Activated CD8-positive, alpha-beta memory T cell treated with anti-CD3 and anti-CD28 coated beads for 4 hours (primary cell): ENCODE measurements around the gene SHMT2.
A peak's percentile ranks its signal among the peaks of the same experiment; 100 is the strongest.

Experiments used
- DNase-seq, 2 donors: peaks; one replicate each; pipeline ENCODE4 v3.0.0-alpha.2; 2020; ENCODE audit warnings: low read depth in 2 of 2

Gene SHMT2

DNA sequence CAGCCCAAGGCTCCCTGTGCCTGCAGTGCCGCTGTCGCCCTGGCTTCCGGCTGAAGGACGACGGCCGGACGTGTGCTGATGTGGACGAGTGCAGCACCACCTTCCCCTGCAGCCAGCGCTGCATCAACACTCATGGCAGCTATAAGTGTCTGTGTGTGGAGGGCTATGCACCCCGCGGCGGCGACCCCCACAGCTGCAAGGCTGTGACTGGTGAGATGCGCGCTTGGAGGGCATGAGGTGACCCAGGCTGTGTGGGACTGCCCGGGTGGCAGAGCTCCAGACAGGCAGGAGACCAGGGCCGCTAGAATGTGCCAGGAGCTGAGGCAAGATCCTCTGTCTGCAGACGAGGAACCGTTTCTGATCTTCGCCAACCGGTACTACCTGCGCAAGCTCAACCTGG lies 32.6 kb upstream of the SHMT2 start:
- DNase-seq: no peak

DNA sequence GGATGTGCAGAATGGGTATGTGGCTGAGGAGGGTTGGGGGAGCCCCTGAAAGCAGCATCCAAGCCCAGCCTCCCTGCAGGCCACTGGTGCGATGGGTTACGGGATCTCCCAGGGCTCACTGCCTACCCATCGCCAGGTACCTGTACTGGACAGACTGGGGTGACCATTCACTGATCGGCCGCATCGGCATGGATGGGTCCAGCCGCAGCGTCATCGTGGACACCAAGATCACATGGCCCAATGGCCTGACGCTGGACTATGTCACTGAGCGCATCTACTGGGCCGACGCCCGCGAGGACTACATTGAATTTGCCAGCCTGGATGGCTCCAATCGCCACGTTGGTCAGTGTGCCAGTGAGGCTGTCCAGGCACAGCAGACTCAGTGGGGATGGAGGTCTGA lies 31.2 kb upstream of the SHMT2 start:
- no peak for DNase-seq

GRCh38 chr12:57199191-57199590 lies 30.3 kb upstream of the SHMT2 start:
- no peak for DNase-seq

- DNase-seq: no peak
Observed at GRCh38 chr12:57200497-57200896, 29.0 kb upstream of the SHMT2 start.

DNA sequence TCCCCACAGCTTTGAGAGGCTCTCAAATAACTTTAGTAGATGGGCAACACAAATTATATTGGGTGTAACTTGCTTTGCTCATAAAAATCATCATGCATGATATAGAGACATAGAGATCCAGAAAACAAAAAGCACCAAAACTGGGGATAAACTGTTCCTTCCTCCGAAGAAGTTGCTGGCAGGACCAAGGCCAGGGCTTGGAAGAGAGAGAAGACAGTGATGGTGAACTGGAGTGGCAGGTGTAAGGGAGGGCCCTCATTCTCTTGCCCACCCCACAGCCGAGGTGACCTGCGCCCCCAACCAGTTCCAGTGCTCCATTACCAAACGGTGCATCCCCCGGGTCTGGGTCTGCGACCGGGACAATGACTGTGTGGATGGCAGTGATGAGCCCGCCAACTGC lies 28.3 kb upstream of the SHMT2 start:
- DNase-seq: no peak

GRCh38 chr12:57201631-57202030 lies 27.9 kb upstream of the SHMT2 start:
- no peak for DNase-seq

DNA sequence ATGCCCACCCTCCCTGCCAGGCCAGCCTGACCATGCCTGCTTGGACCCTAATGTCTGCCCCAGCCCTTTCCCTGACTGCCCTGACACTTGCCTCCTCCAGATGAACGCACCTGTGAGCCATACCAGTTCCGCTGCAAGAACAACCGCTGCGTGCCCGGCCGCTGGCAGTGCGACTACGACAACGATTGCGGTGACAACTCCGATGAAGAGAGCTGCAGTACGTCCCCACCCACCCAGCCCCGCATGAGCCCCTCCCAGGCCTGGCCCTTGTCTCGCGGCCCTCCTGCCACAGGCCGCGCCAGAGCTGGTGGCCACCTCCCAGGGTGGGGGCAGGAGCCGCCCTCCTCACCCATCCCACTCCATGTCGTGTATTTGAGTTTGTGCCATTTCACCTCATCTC lies 27.2 kb upstream of the SHMT2 start:
- DNase-seq: no peak

GRCh38 chr12:57203201-57203600 lies 26.3 kb upstream of the SHMT2 start:
- no peak for DNase-seq

- DNase-seq: no peak
Observed at GRCh38 chr12:57203791-57204190, 25.7 kb upstream of the SHMT2 start.

DNA sequence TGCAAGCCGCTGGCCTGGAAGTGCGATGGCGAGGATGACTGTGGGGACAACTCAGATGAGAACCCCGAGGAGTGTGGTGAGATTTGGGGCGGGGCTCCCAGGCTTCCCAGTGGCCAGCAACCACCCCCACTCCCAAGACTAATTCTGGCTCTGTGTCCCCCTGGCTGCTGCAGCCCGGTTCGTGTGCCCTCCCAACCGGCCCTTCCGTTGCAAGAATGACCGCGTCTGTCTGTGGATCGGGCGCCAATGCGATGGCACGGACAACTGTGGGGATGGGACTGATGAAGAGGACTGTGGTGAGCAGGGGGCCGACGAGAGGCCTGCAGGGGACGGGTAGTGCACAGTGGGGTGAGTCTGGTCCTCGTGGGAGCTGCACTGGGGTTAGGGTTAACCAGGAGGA lies 25.1 kb upstream of the SHMT2 start:
- no peak for DNase-seq

- no peak for DNase-seq
Observed at GRCh38 chr12:57205186-57205585, 24.3 kb upstream of the SHMT2 start.

GRCh38 chr12:57205931-57206330 lies 23.6 kb upstream of the SHMT2 start:
- no peak for DNase-seq

DNA sequence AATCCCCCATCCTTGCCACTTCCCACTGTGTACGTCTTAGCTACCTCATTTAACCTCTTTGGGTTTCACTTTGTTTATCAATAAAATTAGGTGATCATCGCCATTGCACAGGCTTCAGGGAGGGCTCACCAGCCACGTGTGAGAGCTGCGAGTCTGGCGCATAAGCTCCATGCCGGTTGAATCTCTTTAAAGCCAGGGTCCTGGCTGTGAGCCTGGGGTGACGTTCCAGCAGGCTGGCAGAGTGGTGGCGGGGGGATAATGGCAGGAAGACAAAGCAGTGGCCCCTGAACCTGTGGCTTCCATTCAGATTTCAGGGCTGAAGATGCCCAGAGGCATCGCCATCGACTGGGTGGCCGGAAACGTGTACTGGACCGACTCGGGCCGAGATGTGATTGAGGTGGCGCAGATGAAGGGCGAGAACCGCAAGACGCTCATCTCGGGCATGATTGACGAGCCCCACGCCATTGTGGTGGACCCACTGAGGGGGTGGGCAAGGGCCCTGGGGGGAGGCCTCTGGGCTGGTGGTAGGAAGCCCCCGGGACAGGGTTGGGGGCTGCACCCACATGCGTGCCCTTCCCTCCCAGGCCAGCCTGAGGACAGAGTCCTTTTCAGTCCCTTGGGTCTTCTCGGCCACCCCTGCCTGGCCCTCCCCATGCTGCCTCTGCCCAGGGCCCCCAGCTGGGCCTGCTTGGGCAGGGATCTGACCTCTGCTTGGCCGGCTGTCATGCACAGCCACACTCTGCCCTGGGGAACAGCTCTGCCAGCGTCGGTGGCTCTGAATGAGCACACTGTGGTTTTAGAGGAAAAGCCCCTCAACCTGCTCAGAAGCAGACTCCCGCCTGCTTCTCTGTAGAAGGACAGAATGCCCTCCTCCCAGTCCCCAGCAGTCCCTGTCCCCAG lies 21.5 kb upstream of the SHMT2 start:
- DNase-seq: no peak

DNA sequence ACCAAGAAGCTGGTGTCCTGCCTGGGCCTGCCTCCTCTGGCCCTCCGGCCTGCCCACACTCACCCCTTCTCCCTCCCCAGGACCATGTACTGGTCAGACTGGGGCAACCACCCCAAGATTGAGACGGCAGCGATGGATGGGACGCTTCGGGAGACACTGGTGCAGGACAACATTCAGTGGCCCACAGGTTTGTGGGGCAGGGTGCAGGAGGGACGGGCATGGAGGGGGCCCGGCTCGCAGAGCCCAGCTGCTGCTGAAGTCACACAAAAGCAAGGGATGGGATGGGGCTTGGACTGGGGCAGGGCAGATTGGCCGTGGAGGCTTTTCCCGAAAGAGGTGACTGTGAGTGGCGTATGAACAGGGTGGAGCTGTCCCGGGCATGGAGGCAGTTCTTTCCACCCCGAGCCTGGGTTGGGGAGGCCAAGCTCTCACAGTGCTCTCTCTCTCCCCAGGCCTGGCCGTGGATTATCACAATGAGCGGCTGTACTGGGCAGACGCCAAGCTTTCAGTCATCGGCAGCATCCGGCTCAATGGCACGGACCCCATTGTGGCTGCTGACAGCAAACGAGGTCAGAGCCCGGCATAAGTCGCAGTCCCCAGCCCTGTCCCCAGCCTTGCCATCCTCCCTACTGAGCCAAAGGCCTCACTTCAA lies 20.8 kb upstream of the SHMT2 start:
- DNase-seq: no peak

- DNase-seq: no peak
Observed at GRCh38 chr12:57209916-57210315, 19.6 kb upstream of the SHMT2 start.

- no peak for DNase-seq
Observed at GRCh38 chr12:57210461-57210860, 19.1 kb upstream of the SHMT2 start.

GRCh38 chr12:57210926-57211692 lies 18.4 kb upstream of the SHMT2 start:
- DNase-seq: no peak

DNA sequence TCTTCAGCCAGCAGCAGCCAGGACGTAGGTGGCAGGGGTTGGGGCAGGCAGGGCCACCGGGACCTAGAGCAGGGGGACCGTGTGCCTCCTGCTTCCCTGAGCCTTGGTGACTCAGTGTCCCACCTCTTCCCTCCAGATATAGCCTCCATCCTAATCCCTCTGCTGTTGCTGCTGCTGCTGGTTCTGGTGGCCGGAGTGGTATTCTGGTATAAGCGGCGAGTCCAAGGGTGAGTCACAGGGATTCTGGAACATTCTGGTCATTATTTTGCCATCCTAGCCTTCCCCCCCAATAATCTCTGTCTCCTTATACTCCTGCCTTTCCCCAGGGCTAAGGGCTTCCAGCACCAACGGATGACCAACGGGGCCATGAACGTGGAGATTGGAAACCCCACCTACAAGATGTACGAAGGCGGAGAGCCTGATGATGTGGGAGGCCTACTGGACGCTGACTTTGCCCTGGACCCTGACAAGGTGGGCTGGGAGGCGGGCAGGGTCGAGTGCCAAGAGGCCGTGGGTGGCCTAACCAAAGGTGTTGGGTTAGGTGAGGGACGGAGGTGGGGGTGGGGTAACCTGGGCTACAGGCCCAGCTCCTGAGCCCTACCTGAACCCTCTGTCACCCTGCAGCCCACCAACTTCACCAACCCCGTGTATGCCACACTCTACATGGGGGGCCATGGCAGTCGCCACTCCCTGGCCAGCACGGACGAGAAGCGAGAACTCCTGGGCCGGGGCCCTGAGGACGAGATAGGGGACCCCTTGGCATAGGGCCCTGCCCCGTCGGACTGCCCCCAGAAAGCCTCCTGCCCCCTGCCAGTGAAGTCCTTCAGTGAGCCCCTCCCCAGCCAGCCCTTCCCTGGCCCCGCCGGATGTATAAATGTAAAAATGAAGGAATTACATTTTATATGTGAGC lies 17.5 kb upstream of the SHMT2 start:
- DNase-seq: no peak

DNA sequence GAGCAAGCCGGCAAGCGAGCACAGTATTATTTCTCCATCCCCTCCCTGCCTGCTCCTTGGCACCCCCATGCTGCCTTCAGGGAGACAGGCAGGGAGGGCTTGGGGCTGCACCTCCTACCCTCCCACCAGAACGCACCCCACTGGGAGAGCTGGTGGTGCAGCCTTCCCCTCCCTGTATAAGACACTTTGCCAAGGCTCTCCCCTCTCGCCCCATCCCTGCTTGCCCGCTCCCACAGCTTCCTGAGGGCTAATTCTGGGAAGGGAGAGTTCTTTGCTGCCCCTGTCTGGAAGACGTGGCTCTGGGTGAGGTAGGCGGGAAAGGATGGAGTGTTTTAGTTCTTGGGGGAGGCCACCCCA lies 16.8 kb upstream of the SHMT2 start:
- DNase-seq: no peak

DNA sequence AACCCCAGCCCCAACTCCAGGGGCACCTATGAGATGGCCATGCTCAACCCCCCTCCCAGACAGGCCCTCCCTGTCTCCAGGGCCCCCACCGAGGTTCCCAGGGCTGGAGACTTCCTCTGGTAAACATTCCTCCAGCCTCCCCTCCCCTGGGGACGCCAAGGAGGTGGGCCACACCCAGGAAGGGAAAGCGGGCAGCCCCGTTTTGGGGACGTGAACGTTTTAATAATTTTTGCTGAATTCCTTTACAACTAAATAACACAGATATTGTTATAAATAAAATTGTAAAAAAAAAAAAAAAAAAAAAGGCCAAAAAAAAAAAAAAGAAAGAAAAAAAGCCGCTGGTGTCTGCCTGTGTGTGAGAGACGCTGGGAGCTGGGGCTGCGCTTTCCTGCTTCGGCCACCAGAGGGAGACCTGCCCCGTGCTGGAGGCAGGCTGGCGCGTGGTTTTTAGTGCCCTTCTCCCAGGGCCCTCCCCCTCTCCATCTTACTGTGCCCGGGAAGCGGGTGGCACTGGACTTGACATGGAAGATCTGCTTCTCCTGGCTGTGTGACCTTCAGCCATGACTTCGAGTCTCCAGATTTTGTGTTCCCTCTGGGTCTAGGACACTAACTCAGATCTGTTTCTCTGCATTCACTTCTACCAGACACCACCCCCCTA lies 16.3 kb upstream of the SHMT2 start:
- peak; percentile 69 to 71 for DNase-seq

DNA sequence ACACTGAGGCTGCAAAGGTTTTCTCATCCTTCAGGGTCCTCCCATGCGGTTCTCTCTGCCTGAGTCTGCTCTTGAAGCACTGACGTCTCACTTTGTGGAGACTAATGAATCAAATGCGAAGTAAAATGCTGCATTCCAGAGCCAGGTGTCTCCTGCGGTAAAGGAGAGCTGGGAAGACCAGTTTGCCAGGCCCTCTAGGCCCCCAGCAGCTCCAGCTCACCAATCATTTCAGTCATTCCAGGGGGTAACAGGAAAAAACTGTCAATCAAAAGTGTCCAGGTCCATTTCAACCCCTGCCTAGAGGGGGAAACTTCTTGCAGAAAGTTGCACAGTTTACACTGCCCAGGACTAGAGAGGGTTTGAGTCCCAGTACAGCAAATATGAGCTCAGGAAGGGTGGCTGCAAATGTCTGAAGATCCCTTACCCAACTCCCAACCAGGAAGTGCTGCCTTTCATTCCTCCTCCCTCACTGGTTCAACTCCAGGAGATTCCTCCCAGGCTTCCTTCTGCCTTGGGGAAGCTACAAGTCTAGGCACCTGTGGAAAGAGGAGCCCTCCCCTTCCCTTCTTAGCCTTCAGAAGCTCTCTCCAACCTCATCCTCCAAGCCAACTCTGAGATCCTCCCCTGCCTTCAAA lies 15.6 kb upstream of the SHMT2 start:
- DNase-seq: no peak
